OCI-LY7 (cell line): ENCODE data around the gene ZSWIM3.

Source experiments
- EZH2phosphoT487 ChIP-seq: fragments of 200-600 bp; sonication (generic); IDR thresholded peaks from 2 replicates; pipeline ENCODE4 v1.6.1; 2018; ENCODE audit warnings: low read depth, borderline replicate concordance, mild to moderate bottlenecking, mixed run types, antibody characterized with exemption, low read length, moderate library complexity, mixed read lengths
- TF ChIP-seq, protein P1 (sequence below): fragments of 200-600 bp; sonication (generic); conservative IDR thresholded peaks from 2 replicates; pipeline ENCODE4 v1.5.1; 2014; ENCODE audit warnings: mild to moderate bottlenecking, antibody characterized with exemption, low read length, moderate library complexity, mixed read lengths

DNA sequence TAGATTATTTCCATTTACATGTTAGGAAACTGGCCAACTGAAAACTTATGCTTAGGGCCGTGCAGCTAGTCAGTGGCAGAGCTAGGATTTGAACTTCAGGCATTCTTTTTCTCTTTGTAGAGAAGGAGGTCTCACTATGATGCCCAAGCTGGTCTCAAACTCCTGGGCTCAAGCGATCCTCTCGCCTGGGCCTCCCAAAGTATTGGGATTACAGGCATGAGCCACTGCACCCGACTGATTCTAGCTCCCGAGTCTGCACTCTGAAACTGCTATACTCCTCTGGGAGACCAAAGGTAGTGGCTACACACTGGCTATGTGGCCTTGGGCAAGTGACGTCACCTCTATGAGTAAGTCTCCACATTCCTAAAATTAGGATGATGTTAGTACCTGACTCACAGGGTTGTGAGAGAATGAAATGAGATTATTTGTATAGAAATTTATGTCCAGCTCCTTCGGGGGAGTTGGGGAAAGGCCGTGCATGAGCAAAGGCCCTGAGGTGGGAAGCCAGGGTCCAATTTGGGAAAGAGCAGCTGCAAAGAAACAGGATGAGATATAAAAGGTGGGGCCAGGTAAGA is 48.2 kb downstream of the ZSWIM3 start:
- TF ChIP-seq, protein P1, sequence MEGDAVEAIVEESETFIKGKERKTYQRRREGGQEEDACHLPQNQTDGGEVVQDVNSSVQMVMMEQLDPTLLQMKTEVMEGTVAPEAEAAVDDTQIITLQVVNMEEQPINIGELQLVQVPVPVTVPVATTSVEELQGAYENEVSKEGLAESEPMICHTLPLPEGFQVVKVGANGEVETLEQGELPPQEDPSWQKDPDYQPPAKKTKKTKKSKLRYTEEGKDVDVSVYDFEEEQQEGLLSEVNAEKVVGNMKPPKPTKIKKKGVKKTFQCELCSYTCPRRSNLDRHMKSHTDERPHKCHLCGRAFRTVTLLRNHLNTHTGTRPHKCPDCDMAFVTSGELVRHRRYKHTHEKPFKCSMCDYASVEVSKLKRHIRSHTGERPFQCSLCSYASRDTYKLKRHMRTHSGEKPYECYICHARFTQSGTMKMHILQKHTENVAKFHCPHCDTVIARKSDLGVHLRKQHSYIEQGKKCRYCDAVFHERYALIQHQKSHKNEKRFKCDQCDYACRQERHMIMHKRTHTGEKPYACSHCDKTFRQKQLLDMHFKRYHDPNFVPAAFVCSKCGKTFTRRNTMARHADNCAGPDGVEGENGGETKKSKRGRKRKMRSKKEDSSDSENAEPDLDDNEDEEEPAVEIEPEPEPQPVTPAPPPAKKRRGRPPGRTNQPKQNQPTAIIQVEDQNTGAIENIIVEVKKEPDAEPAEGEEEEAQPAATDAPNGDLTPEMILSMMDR: no peak
- TF ChIP-seq EZH2phosphoT487: no peak
